GM12864 (cell line): ENCODE measurements around the gene AOPEP.

Source experiments
- DNase-seq: peaks from one replicate; pipeline ENCODE4 v3.0.0-alpha.2; 2011; ENCODE audit warnings: low read depth
- H3K4me3 ChIP-seq: 2 replicates; pipeline ENCODE4 v1.5.1; 2011; ENCODE audit warnings: mild to moderate bottlenecking, low read depth, low read length, control low read depth
- TF ChIP-seq, protein P1 (sequence below): IDR thresholded peaks from 2 replicates; pipeline ENCODE4 v1.5.1; 2011; ENCODE audit warnings: low read depth, mild to moderate bottlenecking, moderate library complexity, low read length, control low read depth, inconsistent platforms; ENCODE audit errors: missing control alignments

Gene AOPEP

DNA sequence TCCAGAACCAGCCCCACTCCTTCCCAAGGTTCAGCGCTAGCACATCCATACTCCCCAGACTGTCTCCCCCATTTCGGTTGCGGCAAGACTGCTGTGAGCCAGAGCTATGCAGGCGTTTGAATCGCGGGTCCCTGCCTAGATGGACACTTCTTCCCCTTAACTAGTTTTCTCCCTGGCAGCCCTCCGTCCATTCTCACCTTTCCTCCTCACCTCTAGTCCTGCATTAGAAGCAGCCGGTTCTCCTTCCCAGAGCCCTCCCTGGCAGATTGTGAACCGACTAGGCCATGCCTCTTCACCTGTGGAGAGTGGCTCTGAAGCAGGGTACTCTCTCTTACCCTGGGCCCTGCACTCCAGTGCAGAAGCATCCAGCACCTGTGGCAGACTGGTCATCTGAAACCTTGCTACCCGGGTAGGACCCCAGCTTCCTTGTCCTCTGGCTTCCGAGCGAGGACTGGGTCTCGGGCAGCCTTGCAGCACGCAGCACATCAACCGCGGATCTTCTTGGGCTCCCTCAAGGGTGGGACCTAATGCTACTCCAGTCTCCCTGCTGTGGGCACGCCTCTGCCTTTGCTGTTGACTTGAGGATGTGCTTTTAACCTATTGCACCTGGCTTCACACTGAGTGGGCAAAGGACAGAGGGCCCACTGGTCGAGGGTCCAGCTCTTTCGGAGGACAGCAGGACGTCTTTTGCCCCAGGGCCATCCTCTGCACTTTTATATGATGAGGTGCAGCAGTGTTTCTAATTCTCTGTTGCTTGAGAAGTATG lies 183.6 kb downstream of the AOPEP start:
- no peak overlapping the region for H3K4me3 ChIP-seq
- TF ChIP-seq, protein P1, sequence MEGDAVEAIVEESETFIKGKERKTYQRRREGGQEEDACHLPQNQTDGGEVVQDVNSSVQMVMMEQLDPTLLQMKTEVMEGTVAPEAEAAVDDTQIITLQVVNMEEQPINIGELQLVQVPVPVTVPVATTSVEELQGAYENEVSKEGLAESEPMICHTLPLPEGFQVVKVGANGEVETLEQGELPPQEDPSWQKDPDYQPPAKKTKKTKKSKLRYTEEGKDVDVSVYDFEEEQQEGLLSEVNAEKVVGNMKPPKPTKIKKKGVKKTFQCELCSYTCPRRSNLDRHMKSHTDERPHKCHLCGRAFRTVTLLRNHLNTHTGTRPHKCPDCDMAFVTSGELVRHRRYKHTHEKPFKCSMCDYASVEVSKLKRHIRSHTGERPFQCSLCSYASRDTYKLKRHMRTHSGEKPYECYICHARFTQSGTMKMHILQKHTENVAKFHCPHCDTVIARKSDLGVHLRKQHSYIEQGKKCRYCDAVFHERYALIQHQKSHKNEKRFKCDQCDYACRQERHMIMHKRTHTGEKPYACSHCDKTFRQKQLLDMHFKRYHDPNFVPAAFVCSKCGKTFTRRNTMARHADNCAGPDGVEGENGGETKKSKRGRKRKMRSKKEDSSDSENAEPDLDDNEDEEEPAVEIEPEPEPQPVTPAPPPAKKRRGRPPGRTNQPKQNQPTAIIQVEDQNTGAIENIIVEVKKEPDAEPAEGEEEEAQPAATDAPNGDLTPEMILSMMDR, result no peak
- no peak for DNase-seq

DNA sequence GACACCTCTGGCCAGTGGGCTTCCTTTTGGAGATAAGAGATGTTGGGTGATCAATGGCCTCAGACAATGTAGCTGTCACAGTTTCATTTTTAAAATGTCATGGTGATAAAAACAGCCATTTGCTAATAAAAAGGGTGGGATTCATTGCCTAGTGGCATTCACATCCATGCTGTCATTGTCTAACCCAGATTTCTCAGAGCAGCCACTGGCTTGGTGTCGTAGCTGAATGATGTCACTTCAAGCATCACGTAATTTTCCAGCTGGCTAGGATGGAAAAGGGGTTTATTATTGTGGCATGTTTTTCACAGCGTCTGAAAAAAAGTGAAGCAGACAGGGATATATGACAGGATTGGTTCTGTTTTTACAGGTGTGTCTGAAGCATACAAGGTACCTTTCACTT lies 184.7 kb downstream of the AOPEP start:
- no peak for DNase-seq
- TF ChIP-seq, protein P1, result no peak
- no peak overlapping the region for H3K4me3 ChIP-seq

DNA sequence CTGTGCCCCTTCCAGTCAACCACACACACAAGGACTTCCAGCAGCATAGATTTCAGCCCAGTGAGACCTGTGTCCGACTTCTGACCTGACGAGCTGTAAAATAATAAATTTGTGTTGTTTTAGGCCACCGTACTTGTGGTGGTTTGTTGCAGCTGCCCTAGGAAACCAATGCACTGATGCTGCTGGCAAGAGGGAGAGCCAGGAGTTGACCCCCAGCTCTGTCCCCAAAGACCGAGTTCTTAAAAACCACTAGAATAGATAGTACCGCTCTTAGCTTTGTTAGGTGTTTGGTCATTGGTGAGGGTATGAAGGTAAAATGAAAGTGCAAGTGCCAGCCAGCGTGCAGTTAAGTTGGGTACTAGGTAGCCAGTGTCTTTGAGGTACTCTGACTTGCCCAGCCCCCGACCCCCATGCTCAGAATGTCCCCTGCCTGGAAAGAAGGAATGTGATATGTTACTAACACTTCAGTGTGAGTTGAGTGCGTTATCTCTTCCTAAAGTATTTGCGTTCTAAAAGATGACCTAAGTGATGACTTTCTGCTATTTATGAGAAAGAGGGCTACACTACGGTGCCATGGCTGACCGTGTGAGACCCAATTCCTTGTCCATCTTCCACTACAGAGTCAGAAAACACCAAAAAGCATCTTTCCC lies 185.6 kb downstream of the AOPEP start:
- no peak for DNase-seq
- TF ChIP-seq, protein P1, result no peak
- H3K4me3 ChIP-seq, result no peak overlapping the region

DNA sequence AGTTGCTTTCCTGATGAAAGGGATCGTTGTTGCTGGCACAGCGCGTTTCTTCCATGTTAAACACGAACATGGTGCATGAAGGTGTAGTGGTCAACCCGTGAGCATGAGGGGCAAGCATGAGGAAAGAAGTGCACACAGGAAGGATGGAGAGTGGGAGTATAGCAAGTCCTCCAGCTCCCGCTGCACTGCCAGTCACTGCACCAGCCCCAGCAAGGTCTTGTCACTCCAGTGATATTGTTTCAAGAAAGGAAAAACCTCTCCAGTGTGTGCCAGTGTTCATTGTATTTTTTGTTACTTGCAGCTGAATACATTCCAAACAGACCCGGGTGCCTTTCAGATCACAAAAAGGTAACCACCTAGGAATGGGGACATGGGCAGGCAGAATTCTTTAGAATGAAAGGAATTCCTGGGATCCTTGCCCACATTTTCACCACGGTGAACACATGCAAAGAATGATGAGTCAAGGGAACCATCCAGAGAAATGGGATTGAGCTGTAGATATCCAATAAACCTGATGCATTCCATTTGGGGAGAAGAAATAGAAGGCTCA lies 186.3 kb downstream of the AOPEP start:
- H3K4me3 ChIP-seq, result no peak overlapping the region
- no peak for DNase-seq
- TF ChIP-seq, protein P1, result no peak

DNA sequence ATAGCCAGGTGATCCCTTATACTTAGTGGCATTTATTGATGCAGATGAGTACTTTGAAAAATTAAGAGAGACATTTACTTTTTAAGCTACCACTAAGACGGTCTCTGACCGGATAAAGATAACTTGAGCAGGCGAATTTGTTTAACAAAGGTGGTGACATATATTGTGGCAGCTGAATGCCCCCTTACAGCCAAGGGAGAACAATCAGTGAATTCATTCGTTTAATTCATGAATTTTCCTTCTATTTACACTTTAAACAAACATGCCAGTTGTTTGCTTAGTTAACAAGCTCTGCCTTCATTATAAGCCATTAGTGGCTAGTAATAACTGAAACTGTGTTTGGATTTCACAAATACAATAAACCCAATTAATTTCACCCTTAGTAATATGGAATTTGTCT lies 187.1 kb downstream of the AOPEP start:
- TF ChIP-seq, protein P1, result no peak
- no peak overlapping the region for H3K4me3 ChIP-seq
- no peak for DNase-seq

DNA sequence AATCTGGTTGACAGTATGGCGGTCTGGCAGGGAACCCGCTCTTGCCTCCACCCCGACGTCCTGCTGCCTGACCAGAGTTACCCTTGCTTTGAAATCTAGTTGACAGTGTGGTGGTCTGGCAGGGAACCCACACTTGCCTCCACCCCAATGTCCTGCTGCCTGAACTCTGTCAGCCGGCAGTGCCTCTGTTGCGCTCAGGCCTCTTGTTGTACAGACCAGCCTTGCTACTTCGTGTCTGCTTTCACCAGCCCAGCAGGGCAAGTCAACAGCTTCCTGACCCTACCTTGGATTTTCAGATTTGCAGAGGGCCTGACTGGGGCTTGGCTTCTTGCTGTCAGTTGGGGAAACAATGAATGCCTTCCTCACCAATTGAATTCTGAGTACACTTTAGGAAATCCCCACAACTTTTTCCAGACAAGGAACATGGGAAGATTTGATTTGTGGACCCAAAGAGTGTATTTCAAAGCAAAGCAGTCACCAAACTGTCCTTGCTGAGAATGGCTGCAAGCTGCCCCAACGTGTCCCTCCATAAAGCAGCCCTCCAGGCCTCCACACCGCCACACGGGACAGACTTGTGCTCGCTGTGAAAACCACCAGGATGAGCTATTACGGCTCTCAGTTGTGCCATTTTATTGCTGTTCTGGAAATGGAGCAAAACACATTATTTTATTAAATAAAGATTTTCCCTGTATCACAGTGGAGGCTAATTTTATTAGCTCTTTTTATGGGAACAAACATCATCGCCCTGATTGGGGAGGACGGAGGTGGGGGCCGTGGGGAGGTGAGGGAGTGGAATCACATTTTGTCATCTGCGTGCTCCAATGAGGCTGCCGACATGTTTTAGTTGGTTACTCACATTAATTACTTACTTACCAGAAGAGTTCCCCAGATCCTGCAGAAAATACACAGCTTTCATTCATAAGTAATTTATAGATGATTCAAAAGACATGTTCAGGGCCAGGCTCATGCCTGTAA lies 189.3 kb downstream of the AOPEP start:
- TF ChIP-seq, protein P1, result no peak
- no peak for DNase-seq
- no peak overlapping the region for H3K4me3 ChIP-seq
